ENCODE data around the gene CSMD2.

DNA sequence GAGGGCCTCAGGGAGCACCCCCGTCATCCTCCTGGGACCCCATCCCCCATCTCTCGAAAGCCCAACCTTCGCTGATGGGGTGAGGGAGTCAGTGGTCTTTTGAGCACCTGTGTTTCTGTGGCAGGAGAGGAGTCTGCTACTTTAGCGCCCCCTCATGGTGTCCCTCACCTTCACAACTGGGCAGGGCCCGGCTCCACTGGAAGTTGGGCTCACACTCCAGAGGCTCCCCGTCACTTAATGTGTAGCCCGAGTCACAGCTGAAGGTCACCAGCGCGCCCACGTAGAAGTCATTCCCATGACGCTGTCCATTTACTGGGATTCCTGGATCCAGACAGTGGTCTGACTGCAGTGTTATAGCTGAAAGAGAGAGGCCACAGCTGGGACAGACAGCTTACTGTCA lies 440.7 kb downstream of the CSMD2 start:
- TF ChIP-seq, protein P1, sequence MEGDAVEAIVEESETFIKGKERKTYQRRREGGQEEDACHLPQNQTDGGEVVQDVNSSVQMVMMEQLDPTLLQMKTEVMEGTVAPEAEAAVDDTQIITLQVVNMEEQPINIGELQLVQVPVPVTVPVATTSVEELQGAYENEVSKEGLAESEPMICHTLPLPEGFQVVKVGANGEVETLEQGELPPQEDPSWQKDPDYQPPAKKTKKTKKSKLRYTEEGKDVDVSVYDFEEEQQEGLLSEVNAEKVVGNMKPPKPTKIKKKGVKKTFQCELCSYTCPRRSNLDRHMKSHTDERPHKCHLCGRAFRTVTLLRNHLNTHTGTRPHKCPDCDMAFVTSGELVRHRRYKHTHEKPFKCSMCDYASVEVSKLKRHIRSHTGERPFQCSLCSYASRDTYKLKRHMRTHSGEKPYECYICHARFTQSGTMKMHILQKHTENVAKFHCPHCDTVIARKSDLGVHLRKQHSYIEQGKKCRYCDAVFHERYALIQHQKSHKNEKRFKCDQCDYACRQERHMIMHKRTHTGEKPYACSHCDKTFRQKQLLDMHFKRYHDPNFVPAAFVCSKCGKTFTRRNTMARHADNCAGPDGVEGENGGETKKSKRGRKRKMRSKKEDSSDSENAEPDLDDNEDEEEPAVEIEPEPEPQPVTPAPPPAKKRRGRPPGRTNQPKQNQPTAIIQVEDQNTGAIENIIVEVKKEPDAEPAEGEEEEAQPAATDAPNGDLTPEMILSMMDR (IDR thresholded peaks at IDR 0.05), result no peak
- TF ChIP-seq POLR2A (IDR thresholded peaks at IDR 0.05) (no peak), POLR2AphosphoS5 (IDR thresholded peaks at IDR 0.05) (no peak), EP300 (IDR thresholded peaks at IDR 0.05) (no peak)

Measured in upper lobe of left lung (tissue), 4 donors.